ENCODE measurements around the gene RNF208.

The RNF208 gene

GRCh38 chr9:137255448-137256114, 33.5 kb upstream of the RNF208 start:
- Mint-ChIP-seq H3K9me3 (no peaks in the 10 kb centered on the region), H3K4me1 (no peaks in the 10 kb centered on the region), H3K27ac (no peak overlapping the region), H3K36me3 (ENCODE audit: low read depth) (peaks cover 8% of the 10 kb centered on the region), H3K4me3 (peak overlapping the region; percentile 84 to 87 (median 85)), H3K27me3 (ENCODE audit: low read depth) (no peaks in the 10 kb centered on the region)
- no peak for TF ChIP-seq CTCF (IDR thresholded peaks at IDR 0.05; ENCODE audit: unreplicated experiment in 3 of 3)

DNA sequence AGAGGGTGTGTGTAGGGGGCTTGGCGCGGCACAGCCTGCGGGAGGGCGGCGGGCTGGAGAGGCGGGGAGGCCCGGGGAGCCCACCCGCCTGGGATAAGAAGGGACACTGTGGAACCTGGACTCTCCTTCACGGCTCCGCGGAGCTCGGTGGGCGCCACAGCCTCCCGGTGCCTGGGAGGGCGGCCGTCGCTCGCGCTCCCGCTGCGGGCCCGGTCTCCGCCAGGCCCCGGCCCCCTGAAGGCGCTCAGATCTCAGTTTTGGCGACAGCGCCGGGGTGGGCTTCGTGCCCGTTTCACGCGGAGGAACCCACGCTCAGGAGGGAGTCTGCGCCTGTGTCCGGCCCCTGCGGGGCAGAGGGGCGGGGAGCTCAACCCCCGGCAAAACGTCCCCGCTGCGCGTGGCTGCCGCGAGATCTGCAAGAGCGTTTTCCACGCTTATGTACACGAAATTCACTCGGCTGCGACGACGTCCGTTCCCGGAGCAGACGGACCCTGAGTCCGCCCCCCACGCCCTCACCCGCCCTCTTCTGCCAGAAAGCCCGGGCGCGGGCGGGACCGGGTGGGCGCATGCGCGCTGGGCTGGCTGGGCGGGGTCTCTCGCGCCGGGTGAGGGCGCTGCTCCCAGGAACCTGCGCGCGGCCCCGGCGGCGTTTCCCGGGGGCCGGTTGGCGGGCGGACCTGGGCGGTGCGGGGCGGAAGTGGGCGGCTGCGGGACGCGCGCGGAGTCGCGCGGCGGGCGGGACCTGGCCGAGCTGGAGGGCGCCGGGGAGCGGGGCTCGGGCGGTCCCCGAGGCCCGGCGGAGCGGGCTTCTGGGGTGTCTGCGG, 32.8 kb upstream of the RNF208 start, which contains the start of gene NELFB:
Gene NELFB (plus strand): TSS at position 704 of the 824 bp plus-strand sequence.
- no peaks in the 10 kb centered on the region for H3K4me1 Mint-ChIP-seq
- no peaks in the 10 kb centered on the region for H3K9me3 Mint-ChIP-seq
- TF ChIP-seq CTCF (IDR thresholded peaks at IDR 0.05; ENCODE audit: unreplicated experiment in 3 of 3) = no peak
- H3K27ac Mint-ChIP-seq = peak within 1 kb of the TSS; percentile 40 to 98 (median 69)
- H3K36me3 Mint-ChIP-seq (ENCODE audit: low read depth) = peaks cover 8% of the 10 kb centered on the region
- H3K27me3 Mint-ChIP-seq (ENCODE audit: low read depth) = no peaks in the 10 kb centered on the region
- peak within 1 kb of the TSS; percentile 93 to 95 (median 94) for H3K4me3 Mint-ChIP-seq

- H3K4me3 Mint-ChIP-seq = peak overlapping the region; percentile 93 to 95 (median 94)
- H3K9me3 Mint-ChIP-seq = no peaks in the 10 kb centered on the region
- no peak for TF ChIP-seq CTCF (IDR thresholded peaks at IDR 0.05; ENCODE audit: unreplicated experiment in 3 of 3)
- peaks cover 4% of the 10 kb centered on the region for H3K36me3 Mint-ChIP-seq (ENCODE audit: low read depth)
- H3K27me3 Mint-ChIP-seq (ENCODE audit: low read depth) = no peaks in the 10 kb centered on the region
- H3K4me1 Mint-ChIP-seq = no peaks in the 10 kb centered on the region
- H3K27ac Mint-ChIP-seq = peak overlapping the region; percentile 40 to 98 (median 69)
Measured at GRCh38 chr9:137253717-137254623, 31.9 kb upstream of the RNF208 start.

DNA sequence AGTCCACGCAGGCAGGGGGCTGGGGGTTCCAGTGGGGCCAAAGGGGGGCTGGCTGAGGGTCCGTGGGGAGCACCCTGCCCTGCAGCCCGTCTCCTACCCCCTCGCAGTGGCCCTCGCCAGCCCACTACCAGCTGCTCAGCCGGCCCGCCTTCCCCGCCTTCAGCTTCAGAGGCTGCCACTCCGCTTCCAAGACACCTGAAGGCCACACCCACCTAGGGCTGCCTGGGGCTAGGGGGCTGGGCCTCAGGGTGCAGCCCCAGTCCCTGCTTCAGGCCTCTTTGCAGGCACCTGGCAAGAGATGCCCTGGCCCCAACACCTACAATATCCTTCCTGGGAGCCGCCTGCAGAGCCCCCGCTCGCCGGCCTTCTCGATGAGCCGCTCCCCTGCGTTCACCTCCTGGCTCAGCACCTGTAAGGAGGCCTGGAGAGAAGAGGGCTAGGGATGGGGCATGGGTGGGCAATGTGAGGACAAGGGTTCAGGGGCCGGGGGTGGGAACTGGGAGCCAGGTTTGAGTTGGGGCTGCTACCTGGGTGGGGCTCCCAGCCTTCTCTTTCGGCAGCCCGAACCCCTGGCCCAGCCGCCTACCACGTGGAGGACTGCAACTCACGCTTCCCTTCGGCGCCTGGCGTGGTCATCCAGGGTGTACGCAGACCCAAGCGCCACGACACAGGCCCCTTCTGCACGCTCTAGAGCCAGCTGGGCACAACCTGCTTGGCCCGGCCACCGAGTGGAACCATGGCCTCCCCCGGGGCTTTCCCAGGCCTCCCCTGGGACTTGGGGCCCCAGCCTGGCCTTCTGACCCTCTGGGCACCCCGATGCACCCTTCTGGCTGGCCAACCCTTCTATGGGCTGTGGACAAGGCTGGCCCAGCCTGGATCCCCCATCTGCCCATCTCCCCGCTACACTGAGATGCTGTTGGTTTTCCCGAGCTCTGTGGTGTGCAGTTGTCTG, 30.8 kb upstream of the RNF208 start:
- no peak for TF ChIP-seq CTCF (IDR thresholded peaks at IDR 0.05; ENCODE audit: unreplicated experiment in 3 of 3)
- Mint-ChIP-seq H3K4me3 (peak overlapping the region; percentile 56 to 69 (median 61)), H3K27me3 (ENCODE audit: low read depth) (no peaks in the 10 kb centered on the region), H3K27ac (peak overlapping the region in 1 of 3 experiments; percentile 66), H3K9me3 (no peaks in the 10 kb centered on the region), H3K4me1 (no peaks in the 10 kb centered on the region), H3K36me3 (ENCODE audit: low read depth) (no peaks in the 10 kb centered on the region)

Data from nephron (organoid).